HEK293T (cell line): ENCODE data around the gene ESPNL.

Source experiments
- CTCF ChIA-PET: fragments of 350-600 bp; formaldehyde crosslinking; extraction: SDS; loops from one replicate; lab custom pipeline; 2021; ENCODE audit warnings: antibody characterized with exemption, inconsistent platforms; lab: Yijun Ruan, JAX
- POLR2A ChIA-PET: fragments of 350-600 bp; formaldehyde crosslinking; extraction: SDS; loops from one replicate; lab custom pipeline; 2020; ENCODE audit warnings: antibody characterized with exemption, inconsistent platforms; lab: Yijun Ruan, JAX
- DNase-seq: peaks from one replicate; pipeline ENCODE4 v3.0.0; 2012; ENCODE audit warnings: mixed read lengths; ENCODE audit errors: extremely low spot score
- ARNT ChIP-seq: fragments of 450-650 bp; IDR thresholded peaks from 2 replicates; pipeline ENCODE4 v1.6.1; 2017; ENCODE audit warnings: mild to moderate bottlenecking
- BHLHE40 ChIP-seq: fragments of 450-650 bp; IDR thresholded peaks from 2 replicates; pipeline ENCODE4 v1.6.1; 2016; ENCODE audit warnings: mild to moderate bottlenecking, moderate library complexity, borderline replicate concordance
- CTBP1 ChIP-seq: fragments of 450-650 bp; IDR thresholded peaks from 2 replicates; pipeline ENCODE4 v1.6.1; 2016; ENCODE audit warnings: borderline replicate concordance
- ELF4 ChIP-seq: fragments of 450-650 bp; IDR thresholded peaks from 2 replicates; pipeline ENCODE4 v1.6.1; 2017; ENCODE audit warnings: antibody characterized with exemption
- FOXA1 ChIP-seq: fragments of 450-650 bp; IDR thresholded peaks from 2 replicates; pipeline ENCODE4 v1.6.1; 2016; ENCODE audit warnings: mild to moderate bottlenecking
- FOXK2 ChIP-seq: fragments of 450-650 bp; IDR thresholded peaks from 2 replicates; pipeline ENCODE4 v1.6.1; 2016; ENCODE audit warnings: mild to moderate bottlenecking
- FOXM1 ChIP-seq: fragments of 450-650 bp; IDR thresholded peaks from 2 replicates; pipeline ENCODE4 v1.6.1; 2017; ENCODE audit warnings: mild to moderate bottlenecking, borderline replicate concordance
- HDGF ChIP-seq: fragments of 450-650 bp; IDR thresholded peaks from 2 replicates; pipeline ENCODE4 v1.6.1; 2017; ENCODE audit warnings: antibody characterized with exemption, borderline replicate concordance
- L3MBTL2 ChIP-seq: fragments of 450-650 bp; conservative IDR thresholded peaks from 2 replicates; pipeline ENCODE4 v1.6.1; 2016; ENCODE audit warnings: mild to moderate bottlenecking
- LEF1 ChIP-seq: fragments of 450-650 bp; IDR thresholded peaks from 2 replicates; pipeline ENCODE4 v1.6.1; 2017; ENCODE audit warnings: mild to moderate bottlenecking, borderline replicate concordance
- NFRKB ChIP-seq: fragments of 450-650 bp; IDR thresholded peaks from 2 replicates; pipeline ENCODE4 v1.6.1; 2016; ENCODE audit warnings: mild to moderate bottlenecking, moderate library complexity
- PKNOX1 ChIP-seq: fragments of 450-650 bp; IDR thresholded peaks from 2 replicates; pipeline ENCODE4 v1.6.1; 2016
- SP1 ChIP-seq: fragments of 450-650 bp; IDR thresholded peaks from 2 replicates; pipeline ENCODE4 v1.6.1; 2017
- SUZ12 ChIP-seq: fragments of 450-650 bp; IDR thresholded peaks from 2 replicates; pipeline ENCODE4 v1.6.1; 2016; ENCODE audit warnings: mild to moderate bottlenecking
- TARDBP ChIP-seq: fragments of 450-650 bp; IDR thresholded peaks from 2 replicates; pipeline ENCODE4 v1.6.1; 2016
- ZNF384 ChIP-seq: fragments of 450-650 bp; IDR thresholded peaks from 2 replicates; pipeline ENCODE4 v1.6.1; 2016

Gene ESPNL

GRCh38 chr2:238171575-238172187 lies 71.5 kb downstream of the ESPNL start:
- ChIA-PET CTCF (no interaction called here), POLR2A (no interaction called here)
- TF ChIP-seq PKNOX1 (no peak), L3MBTL2 (no peak)
- no peak for DNase-seq

- CTCF ChIA-PET: no interaction called here
- POLR2A ChIA-PET: no interaction called here
- TF ChIP-seq BHLHE40 (no peak), L3MBTL2 (no peak), FOXK2 (no peak), ARNT (no peak), FOXM1 (no peak), LEF1 (no peak), TARDBP (no peak), HDGF (no peak), ZNF384 (no peak), SP1 (no peak), FOXA1 (no peak), ELF4 (no peak), NFRKB (no peak), SUZ12 (no peak), CTBP1 (no peak), PKNOX1 (no peak)
- DNase-seq: no peak
Observed at GRCh38 chr2:238172439-238172838, 72.3 kb downstream of the ESPNL start.

GRCh38 chr2:238173692-238174091 lies 73.6 kb downstream of the ESPNL start:
- CTCF ChIA-PET: interaction anchor here (0.6 kb wide), 1 partner anchor 10 kb away, joined by 3 read pairs; no protein-coding TSS in a partner anchor
- no peak for TF ChIP-seq HDGF
- POLR2A ChIA-PET: no interaction called here
- DNase-seq: no peak

GRCh38 chr2:238174291-238174690 lies 74.2 kb downstream of the ESPNL start:
- ChIA-PET POLR2A (no interaction called here), CTCF (interaction anchor here (0.6 kb wide), 1 partner anchor 9 kb away, joined by 3 read pairs; no protein-coding TSS in a partner anchor)
- no peak for DNase-seq
- TF ChIP-seq FOXK2 (no peak), BHLHE40 (no peak), L3MBTL2 (no peak), HDGF (no peak), NFRKB (no peak), ZNF384 (no peak), SUZ12 (no peak), SP1 (no peak), CTBP1 (no peak), ARNT (no peak)

GRCh38 chr2:238174701-238175100 lies 74.6 kb downstream of the ESPNL start:
- no peak for DNase-seq
- POLR2A ChIA-PET: no interaction called here
- TF ChIP-seq FOXK2 (no peak), NFRKB (no peak), CTBP1 (no peak), FOXM1 (no peak)
- CTCF ChIA-PET: no interaction called here

GRCh38 chr2:238176613-238177012 lies 76.5 kb downstream of the ESPNL start:
- CTCF ChIA-PET: no interaction called here
- DNase-seq: no peak
- POLR2A ChIA-PET: no interaction called here
- TF ChIP-seq ARNT (no peak), CTBP1 (no peak), LEF1 (no peak), HDGF (no peak), PKNOX1 (no peak), BHLHE40 (no peak), TARDBP (no peak), ZNF384 (no peak), L3MBTL2 (no peak)

GRCh38 chr2:238180554-238180953 lies 80.4 kb downstream of the ESPNL start:
- DNase-seq: no peak
- ChIA-PET POLR2A (interaction anchor here (0.6 kb wide), 1 partner anchor 40 kb away, joined by 5 read pairs; no protein-coding TSS in a partner anchor), CTCF (no interaction called here)
- TF ChIP-seq FOXK2: no peak
- TF ChIP-seq LEF1: no peak
- no peak for TF ChIP-seq FOXM1
- no peak for TF ChIP-seq SUZ12
- no peak for TF ChIP-seq SP1
- TF ChIP-seq HDGF: no peak
- TF ChIP-seq ELF4: no peak
- no peak for TF ChIP-seq ARNT
- no peak for TF ChIP-seq PKNOX1
- no peak for TF ChIP-seq CTBP1
- TF ChIP-seq L3MBTL2: no peak
- TF ChIP-seq ZNF384: no peak
- TF ChIP-seq FOXA1: no peak
- no peak for TF ChIP-seq BHLHE40
- no peak for TF ChIP-seq NFRKB
